Activated T-helper 1 cell treated with anti-CD3 and anti-CD28 coated beads, Interleukin-12 subunit alpha, Interleukin-12 subunit beta, Interleukin-2, Interleukin-4 antibody, amounts not matched to agents 30 ng/mL and 10 ng/mL and 1 ng/mL, durations not matched to agents 14 hours and 24 hours and 36 hours (primary cell): ENCODE results near the gene ZNF830. TPM values are rescaled to one million over a fixed set of nuclear protein-coding genes. Genes with fewer than 3 reads are reported as not detected.

Experiments used
- DNase-seq: peaks from one replicate; pipeline ENCODE4 v3.0.0; 2021; ENCODE audit warnings: low spot score
- H3K27ac Mint-ChIP-seq: one replicate; pipeline ENCODE4 v1.8.0; 2021; ENCODE audit warnings: mild to moderate bottlenecking, mixed read lengths
- H3K27me3 Mint-ChIP-seq: one replicate; pipeline ENCODE4 v1.8.0; 2022; ENCODE audit warnings: mild to moderate bottlenecking, moderate library complexity, mixed read lengths; ENCODE audit not compliant: insufficient read depth
- H3K36me3 Mint-ChIP-seq: one replicate; pipeline ENCODE4 v1.8.0; 2021; ENCODE audit warnings: low read depth, mixed read lengths
- H3K4me1 Mint-ChIP-seq: one replicate; pipeline ENCODE4 v1.8.0; 2021; ENCODE audit warnings: low read depth, mixed read lengths
- H3K4me3 Mint-ChIP-seq: one replicate; pipeline ENCODE4 v1.8.0; 2021; ENCODE audit warnings: mild to moderate bottlenecking, moderate library complexity, mixed read lengths
- H3K9me3 Mint-ChIP-seq: one replicate; pipeline ENCODE4 v1.8.0; 2021; ENCODE audit warnings: mixed read lengths
- intact Hi-C: fragments of 100-400 bp; cut with micrococcal nuclease; formaldehyde crosslinking; loops from one replicate; pipeline ENCODE4 v1.15.1; 2024
- total RNA-seq: library from RNA; stranded (reverse); gene quantifications from 2 replicates; pipeline ENCODE4 v1.2.3, GENCODE V29; 2022

Gene ZNF830
- total RNA-seq, 1 donor from 2014 or later: 29.7 TPM

GRCh38 chr17:34979650-34980352, 18.5 kb downstream of the ZNF830 start:
- intact Hi-C loops: loop anchor here (1.0 to 10.0 kb wide), 8 partner anchors 18 to 825 kb away; partner anchors contain the start of genes CCT6B, RAD51D, SLFN11 and TAF15
- Mint-ChIP-seq H3K36me3 (peaks cover 20% of the 10 kb centered on the region), H3K27ac (peak overlapping the region; percentile 96), H3K4me1 (peaks cover 51% of the 10 kb centered on the region), H3K4me3 (peak overlapping the region; percentile 95), H3K27me3 (no peaks in the 10 kb centered on the region), H3K9me3 (no peaks in the 10 kb centered on the region)
- no peak for DNase-seq

DNA sequence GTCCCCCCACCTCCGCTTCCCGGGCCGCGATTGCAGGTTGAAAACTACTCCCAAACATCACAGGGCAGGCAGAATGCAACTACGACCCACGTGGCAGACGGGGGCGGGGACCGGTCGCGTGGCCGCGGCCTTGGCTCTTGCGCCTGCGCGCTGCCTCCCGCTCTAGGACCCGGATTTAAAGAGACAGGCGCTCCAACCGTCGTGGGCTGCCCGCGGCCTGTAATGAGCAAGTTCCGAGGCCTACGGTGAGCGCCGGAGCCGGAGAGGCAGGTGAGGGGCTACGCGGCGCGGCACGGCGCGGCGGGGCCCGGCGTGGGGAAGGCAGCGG, 19.0 kb downstream of the ZNF830 start, which contains the start of gene LIG3:
LIG3 (plus strand) TSS at position 160 of the 328 bp plus-strand sequence. CDS start 2,494 bp downstream, outside the sequence.
- H3K27me3 Mint-ChIP-seq: no peaks in the 10 kb centered on the region
- intact Hi-C loops: loop anchor here (1.0 to 10.0 kb wide), 8 partner anchors 19 to 824 kb away; partner anchors contain the start of genes CCT6B, RAD51D, SLFN11 and TAF15
- peaks cover 50% of the 10 kb centered on the region for H3K4me1 Mint-ChIP-seq
- DNase-seq: peak; percentile 92
- H3K27ac Mint-ChIP-seq: peak within 1 kb of the TSS; percentile 96
- H3K36me3 Mint-ChIP-seq: peaks cover 22% of the 10 kb centered on the region
- peak within 1 kb of the TSS; percentile 95 for H3K4me3 Mint-ChIP-seq
- no peaks in the 10 kb centered on the region for H3K9me3 Mint-ChIP-seq

DNA sequence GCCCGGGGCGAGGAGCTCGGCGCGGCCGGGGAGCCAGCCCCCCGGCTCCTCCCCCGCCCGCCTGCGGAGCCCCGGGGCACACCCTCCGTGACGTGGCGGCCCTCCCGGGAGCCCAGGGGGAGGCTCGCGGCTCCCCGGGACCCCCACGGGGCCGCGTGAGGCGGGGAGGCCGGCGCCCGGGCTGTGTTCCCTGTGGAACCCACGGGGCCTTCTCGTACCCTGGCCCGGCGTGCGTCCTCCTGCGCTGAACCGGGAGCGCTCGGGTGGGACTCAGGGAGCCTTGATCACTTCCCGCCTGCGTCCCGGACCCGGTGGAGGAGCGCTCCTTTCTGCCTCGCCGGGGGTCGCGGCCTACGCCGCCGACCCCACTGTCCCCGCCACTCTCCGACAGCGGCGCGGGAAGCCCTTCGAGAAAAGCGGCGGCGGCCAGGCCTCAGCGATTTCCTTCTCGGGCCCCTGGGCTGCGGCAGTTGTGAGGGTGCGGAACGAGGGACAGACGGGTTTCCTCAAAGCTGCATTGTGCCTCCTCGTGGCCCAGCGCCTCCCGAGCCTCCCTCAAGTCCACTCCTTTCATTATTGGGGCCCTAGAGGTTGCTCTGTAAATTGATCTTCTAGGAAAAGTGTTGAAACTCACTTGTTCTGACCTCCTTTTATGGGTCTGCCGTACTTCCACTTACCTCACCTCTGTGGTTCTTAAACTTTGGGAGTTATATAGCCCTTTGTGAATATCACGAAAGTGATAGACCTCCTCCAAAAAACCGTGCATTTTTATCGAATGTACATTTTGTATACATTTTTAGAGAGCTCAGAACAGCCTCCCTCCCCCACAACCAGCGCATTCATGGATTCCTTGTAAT, 19.6 kb downstream of the ZNF830 start:
- H3K27me3 Mint-ChIP-seq: no peaks in the 10 kb centered on the region
- H3K36me3 Mint-ChIP-seq: peaks cover 25% of the 10 kb centered on the region
- H3K4me1 Mint-ChIP-seq: peaks cover 52% of the 10 kb centered on the region
- H3K27ac Mint-ChIP-seq: peak overlapping the region; percentile 96
- intact Hi-C loops: loop anchor here (1.0 to 10.0 kb wide), 11 partner anchors 17 to 824 kb away; partner anchors contain the start of genes CCT6B, RAD51D, RFFL and SLFN11
- peak; percentile 78 for DNase-seq
- peak overlapping the region; percentile 91 for H3K4me3 Mint-ChIP-seq
- H3K9me3 Mint-ChIP-seq: no peaks in the 10 kb centered on the region

DNA sequence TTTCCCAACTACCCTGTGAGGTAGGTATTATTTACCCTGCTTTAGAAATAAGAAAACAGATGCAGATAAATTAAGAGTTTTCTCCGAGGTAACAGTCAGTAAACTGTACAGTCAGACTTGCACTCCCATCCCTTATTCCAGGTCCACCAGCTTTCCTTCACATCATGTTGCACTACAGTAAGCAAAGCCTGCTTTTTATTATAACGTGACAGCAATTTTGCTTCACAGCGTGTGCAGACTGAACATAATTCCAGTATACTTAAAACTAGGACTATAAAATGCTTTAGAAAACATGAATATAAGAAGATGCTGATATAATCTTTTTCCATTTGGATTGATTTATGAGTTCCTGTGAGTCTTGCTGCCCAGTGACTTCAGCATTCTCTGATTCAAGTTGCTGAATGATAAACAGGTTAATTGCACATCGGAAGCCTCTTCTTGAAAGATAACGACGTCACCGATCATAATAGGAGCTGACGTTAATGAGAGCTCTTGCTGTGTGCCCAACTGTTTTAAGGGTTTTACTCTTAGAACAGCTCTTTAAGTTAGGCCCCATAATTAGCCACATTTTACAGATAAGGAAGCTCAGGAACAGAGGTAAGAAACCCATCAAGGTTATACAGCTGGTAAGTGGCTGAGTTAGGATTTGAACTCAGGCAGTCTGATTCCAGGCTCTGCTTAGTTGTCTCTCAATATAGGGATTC, 20.4 kb downstream of the ZNF830 start:
- no peak for DNase-seq
- H3K9me3 Mint-ChIP-seq: no peaks in the 10 kb centered on the region
- peaks cover 52% of the 10 kb centered on the region for H3K4me1 Mint-ChIP-seq
- H3K27ac Mint-ChIP-seq: peak overlapping the region; percentile 96
- intact Hi-C loops: loop anchor here (1.0 to 10.0 kb wide), 8 partner anchors 17 to 823 kb away; partner anchors contain the start of genes RFFL, SLFN11 and TAF15
- H3K4me3 Mint-ChIP-seq: peak overlapping the region; percentile 91
- H3K27me3 Mint-ChIP-seq: no peaks in the 10 kb centered on the region
- H3K36me3 Mint-ChIP-seq: peaks cover 32% of the 10 kb centered on the region

DNA sequence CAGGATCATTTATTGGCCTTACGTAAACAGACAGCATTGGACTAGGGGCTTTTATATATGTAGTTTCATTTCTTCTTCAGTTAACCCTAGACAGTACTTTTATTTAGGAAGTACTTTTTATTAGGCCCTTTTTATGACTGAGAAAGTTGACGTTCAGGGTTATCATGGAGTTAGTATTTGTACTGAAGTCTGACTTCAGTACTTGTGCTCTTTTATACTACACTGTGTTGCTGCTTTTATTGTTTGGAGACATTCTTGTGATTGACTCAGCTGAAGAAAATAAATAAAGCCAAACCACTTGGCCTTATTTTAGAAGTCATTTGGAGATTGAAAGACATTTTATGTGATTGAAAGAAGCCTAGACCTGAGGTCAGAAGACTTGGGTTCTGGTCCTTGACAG, 25.9 kb downstream of the ZNF830 start:
- peaks cover 57% of the 10 kb centered on the region for H3K36me3 Mint-ChIP-seq
- no peaks in the 10 kb centered on the region for H3K27me3 Mint-ChIP-seq
- H3K4me1 Mint-ChIP-seq: peaks cover 39% of the 10 kb centered on the region
- intact Hi-C loops: loop anchor here (10.0 kb wide), 3 partner anchors 228 to 818 kb away; partner anchors contain the start of genes SLFN11 and TAF15
- H3K27ac Mint-ChIP-seq: no peak overlapping the region
- H3K9me3 Mint-ChIP-seq: no peaks in the 10 kb centered on the region
- no peak for DNase-seq
- H3K4me3 Mint-ChIP-seq: no peak overlapping the region

DNA sequence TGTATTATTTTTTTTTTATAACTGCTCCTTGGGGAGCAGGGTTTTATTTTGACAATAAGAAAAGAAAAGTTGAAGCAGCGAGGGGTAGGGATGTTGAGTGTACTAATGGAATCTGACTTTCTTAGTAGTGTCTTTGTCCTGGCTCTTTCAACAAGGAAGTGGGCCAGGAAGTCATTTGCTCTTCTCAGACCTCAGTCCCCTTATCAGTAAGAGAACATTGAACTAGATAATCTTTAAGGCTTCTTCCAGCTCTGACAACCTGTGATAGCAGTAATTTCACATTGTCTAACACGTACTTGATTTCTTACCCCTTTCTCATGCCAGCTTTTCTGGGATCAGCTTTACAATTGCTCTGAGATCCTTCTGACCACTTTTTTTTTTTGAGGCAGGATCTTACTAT, 27.3 kb downstream of the ZNF830 start:
- Mint-ChIP-seq H3K4me3 (no peak overlapping the region), H3K27me3 (no peaks in the 10 kb centered on the region), H3K4me1 (peaks cover 33% of the 10 kb centered on the region), H3K27ac (no peak overlapping the region), H3K9me3 (no peaks in the 10 kb centered on the region), H3K36me3 (peaks cover 59% of the 10 kb centered on the region)
- DNase-seq: no peak
- intact Hi-C loops: loop anchor here (10.0 kb wide), 3 partner anchors 226 to 816 kb away; partner anchors contain the start of genes SLFN11 and TAF15

DNA sequence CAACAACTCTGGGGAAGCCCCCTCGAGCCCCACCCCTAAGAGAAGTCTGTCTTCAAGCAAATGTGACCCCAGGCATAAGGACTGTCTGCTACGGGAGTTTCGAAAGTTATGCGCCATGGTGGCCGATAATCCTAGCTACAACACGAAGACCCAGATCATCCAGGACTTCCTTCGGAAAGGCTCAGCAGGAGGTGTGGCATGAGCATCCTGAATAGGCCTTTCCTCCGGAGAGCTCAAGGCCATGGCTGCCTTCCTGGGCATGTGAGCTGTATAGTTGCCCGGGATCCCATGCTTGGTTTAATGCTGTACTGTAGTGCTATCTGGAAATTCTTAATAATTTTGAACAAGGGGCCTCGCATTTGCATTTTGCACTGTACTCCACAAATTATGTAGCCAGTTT, 28.1 kb downstream of the ZNF830 start:
- H3K4me3 Mint-ChIP-seq: no peak overlapping the region
- peaks cover 55% of the 10 kb centered on the region for H3K36me3 Mint-ChIP-seq
- intact Hi-C loops: loop anchor here (10.0 kb wide), 3 partner anchors 225 to 815 kb away; partner anchors contain the start of genes SLFN11 and TAF15
- no peak overlapping the region for H3K27ac Mint-ChIP-seq
- H3K27me3 Mint-ChIP-seq: no peaks in the 10 kb centered on the region
- DNase-seq: no peak
- no peaks in the 10 kb centered on the region for H3K9me3 Mint-ChIP-seq
- peaks cover 25% of the 10 kb centered on the region for H3K4me1 Mint-ChIP-seq

DNA sequence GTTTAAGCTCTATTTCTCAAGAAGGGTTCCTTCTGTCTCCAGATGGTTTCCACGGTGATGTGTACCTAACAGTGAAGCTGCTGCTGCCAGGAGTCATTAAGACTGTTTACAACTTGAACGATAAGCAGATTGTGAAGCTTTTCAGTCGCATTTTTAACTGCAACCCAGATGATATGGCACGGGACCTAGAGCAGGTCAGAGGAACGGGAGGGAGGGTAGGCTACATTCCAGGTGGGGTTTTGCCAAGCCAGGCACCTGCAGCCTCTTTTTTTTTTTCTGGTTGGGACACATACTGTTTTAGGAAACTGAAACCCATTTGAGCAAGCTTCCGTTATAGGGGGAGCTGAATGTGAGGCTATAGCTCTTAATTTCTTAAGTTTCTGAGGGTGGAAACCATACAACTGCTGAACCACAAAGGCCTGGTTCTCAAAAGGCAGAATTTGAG, 29.6 kb downstream of the ZNF830 start:
- intact Hi-C loops: no loop called here
- no peak overlapping the region for H3K4me3 Mint-ChIP-seq
- DNase-seq: no peak
- H3K27me3 Mint-ChIP-seq: no peaks in the 10 kb centered on the region
- H3K36me3 Mint-ChIP-seq: peaks cover 58% of the 10 kb centered on the region
- H3K9me3 Mint-ChIP-seq: no peaks in the 10 kb centered on the region
- peaks cover 17% of the 10 kb centered on the region for H3K4me1 Mint-ChIP-seq
- H3K27ac Mint-ChIP-seq: no peak overlapping the region

GRCh38 chr17:34991606-34992005, 30.3 kb downstream of the ZNF830 start:
- H3K9me3 Mint-ChIP-seq: no peaks in the 10 kb centered on the region
- H3K27ac Mint-ChIP-seq: peak overlapping the region; percentile 36
- DNase-seq: no peak
- peaks cover 52% of the 10 kb centered on the region for H3K36me3 Mint-ChIP-seq
- H3K27me3 Mint-ChIP-seq: no peaks in the 10 kb centered on the region
- intact Hi-C loops: no loop called here
- no peak overlapping the region for H3K4me3 Mint-ChIP-seq
- peaks cover 17% of the 10 kb centered on the region for H3K4me1 Mint-ChIP-seq

- Mint-ChIP-seq H3K9me3 (no peaks in the 10 kb centered on the region), H3K4me3 (no peak overlapping the region), H3K36me3 (peaks cover 52% of the 10 kb centered on the region), H3K27me3 (no peaks in the 10 kb centered on the region), H3K4me1 (peaks cover 23% of the 10 kb centered on the region), H3K27ac (peak overlapping the region; percentile 26)
- intact Hi-C loops: no loop called here
- no peak for DNase-seq
Observed at GRCh38 chr17:34993031-34993430, 31.7 kb downstream of the ZNF830 start.

DNA sequence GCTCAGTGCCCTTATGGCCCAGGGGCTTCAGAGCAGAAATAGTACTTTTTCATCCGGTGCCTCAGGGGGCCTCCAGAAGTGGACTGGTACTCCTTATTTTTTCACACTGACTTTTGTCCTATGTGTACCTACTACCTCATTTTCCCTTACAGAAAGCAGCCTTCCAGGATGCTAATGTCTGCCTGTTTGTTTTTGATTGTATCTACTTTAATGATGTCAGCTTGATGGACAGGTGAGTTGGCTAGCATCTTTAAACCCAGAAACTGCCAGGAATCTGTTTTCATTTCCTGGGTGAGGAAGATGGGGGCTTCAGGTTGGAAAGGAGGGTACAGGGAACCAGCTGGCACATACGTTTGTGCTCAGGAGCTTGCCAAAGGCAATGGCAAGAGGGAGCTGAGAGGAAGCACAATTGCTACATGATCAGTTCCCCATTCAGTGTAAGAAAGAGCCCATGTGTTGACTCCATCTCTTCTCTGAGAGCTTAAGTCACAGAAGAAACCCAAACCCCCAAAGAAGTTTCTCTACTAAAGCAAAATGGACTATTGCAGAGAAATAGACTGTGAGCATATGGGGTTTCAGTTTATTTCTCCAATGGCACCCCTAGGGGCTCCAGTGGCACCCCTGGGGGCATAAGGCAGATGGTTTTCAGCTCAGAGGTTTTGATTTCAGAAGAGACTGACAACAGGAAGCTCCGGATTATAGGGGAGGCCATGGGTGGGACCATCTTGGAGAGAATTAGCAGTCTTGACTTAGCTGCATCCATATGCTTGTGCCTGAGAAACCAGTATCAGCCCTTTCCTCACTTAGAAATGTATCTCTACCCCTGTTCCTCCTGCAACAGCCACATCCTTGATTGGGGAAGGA, 35.3 kb downstream of the ZNF830 start:
- intact Hi-C loops: loop anchor here (5.0 kb wide), 1 partner anchor 454 kb away; no protein-coding TSS in a partner anchor

More for the DNA sequence above, 35.3 kb downstream of the ZNF830 start:
- DNase-seq: no peak
- no peak overlapping the region for H3K27ac Mint-ChIP-seq
- H3K4me1 Mint-ChIP-seq: peaks cover 25% of the 10 kb centered on the region
- no peak overlapping the region for H3K4me3 Mint-ChIP-seq
- no peaks in the 10 kb centered on the region for H3K27me3 Mint-ChIP-seq
- H3K9me3 Mint-ChIP-seq: no peaks in the 10 kb centered on the region
- H3K36me3 Mint-ChIP-seq: peaks cover 41% of the 10 kb centered on the region
